AG04449 (cell line): ENCODE measurements around the gene HEATR3.

ENCODE experiments used
- CTCF ChIA-PET: fragments of 350-600 bp; formaldehyde crosslinking; extraction: SDS; loops from one replicate; lab custom pipeline; 2021; ENCODE audit warnings: antibody characterized with exemption; lab: Yijun Ruan, JAX
- POLR2A ChIA-PET: fragments of 400-600, 350-600 bp; formaldehyde crosslinking; extraction: SDS; loops from one replicate; lab custom pipeline; 2020; ENCODE audit warnings: antibody characterized with exemption, inconsistent platforms; lab: Yijun Ruan, JAX
- DNase-seq: peaks from one replicate; pipeline ENCODE4 v3.0.0-alpha.2; 2010; ENCODE audit warnings: low read depth, low spot score
- H3K4me3 ChIP-seq: 2 replicates; pipeline ENCODE4 v1.5.1; 2011; ENCODE audit warnings: low read depth, mild to moderate bottlenecking, control low read depth, low read length
- TF ChIP-seq, protein P1 (sequence below): IDR thresholded peaks from one replicate; pipeline ENCODE4 v1.5.1; 2011; ENCODE audit warnings: mild to moderate bottlenecking, moderate library complexity, low read length, control low read depth, inconsistent platforms; ENCODE audit not compliant: insufficient read depth; ENCODE audit errors: missing control alignments

The HEATR3 gene

GRCh38 chr16:50038286-50038685, 27.5 kb upstream of the HEATR3 start:
- CTCF ChIA-PET: interaction anchor here (0.9 to 8.4 kb wide), 3 partner anchors 13 to 172 kb away, joined by 3 to 85 read pairs (median 3); partner anchors contain the start of gene CNEP1R1
- POLR2A ChIA-PET: no interaction called here
- TF ChIP-seq, protein P1, sequence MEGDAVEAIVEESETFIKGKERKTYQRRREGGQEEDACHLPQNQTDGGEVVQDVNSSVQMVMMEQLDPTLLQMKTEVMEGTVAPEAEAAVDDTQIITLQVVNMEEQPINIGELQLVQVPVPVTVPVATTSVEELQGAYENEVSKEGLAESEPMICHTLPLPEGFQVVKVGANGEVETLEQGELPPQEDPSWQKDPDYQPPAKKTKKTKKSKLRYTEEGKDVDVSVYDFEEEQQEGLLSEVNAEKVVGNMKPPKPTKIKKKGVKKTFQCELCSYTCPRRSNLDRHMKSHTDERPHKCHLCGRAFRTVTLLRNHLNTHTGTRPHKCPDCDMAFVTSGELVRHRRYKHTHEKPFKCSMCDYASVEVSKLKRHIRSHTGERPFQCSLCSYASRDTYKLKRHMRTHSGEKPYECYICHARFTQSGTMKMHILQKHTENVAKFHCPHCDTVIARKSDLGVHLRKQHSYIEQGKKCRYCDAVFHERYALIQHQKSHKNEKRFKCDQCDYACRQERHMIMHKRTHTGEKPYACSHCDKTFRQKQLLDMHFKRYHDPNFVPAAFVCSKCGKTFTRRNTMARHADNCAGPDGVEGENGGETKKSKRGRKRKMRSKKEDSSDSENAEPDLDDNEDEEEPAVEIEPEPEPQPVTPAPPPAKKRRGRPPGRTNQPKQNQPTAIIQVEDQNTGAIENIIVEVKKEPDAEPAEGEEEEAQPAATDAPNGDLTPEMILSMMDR: no peak
- no peak for DNase-seq
- H3K4me3 ChIP-seq: no peak overlapping the region

DNA sequence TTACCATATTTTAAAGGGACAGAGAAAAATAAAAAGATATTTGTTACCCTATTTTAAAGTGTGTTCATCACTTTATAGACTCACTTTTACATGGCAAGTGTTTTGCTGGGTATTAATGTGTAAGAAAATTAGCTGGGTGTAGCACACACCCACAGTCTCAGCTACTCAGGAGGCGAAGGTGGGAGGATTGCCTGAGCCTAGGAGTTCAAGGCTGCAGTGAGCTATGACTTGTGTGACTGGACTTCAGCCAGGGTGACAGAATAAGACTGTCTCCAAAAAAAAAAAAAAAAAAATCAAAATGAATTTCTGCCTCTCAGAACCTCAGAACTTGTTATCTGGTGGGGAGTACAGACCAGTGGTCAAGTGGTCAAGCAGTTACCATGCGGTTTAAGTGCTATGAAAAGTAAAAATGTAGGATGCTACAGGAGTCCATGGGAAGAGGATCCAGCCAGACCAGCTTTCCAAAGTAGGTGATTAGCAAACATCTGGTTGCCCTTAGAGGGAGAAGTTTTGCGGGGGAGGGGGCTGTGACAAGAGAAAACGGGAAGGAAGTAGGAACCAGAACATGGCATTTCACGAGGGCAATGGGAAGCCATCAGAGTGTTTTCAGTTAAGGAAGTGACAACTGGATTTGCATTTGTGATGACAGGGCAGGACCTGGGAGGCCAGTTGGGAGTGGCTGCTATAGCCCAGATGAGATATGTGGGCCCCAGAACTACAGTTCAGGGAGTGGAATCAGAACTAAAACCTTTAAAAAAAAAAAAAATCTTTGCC, 26.8 kb upstream of the HEATR3 start:
- no peak overlapping the region for H3K4me3 ChIP-seq
- ChIA-PET CTCF (interaction anchor here (0.9 to 8.4 kb wide), 3 partner anchors 14 to 172 kb away, joined by 3 to 85 read pairs (median 3); partner anchors contain the start of gene CNEP1R1), POLR2A (no interaction called here)
- DNase-seq: no peak
- TF ChIP-seq, protein P1: no peak

GRCh38 chr16:50040018-50040417, 25.8 kb upstream of the HEATR3 start:
- H3K4me3 ChIP-seq: no peak overlapping the region
- TF ChIP-seq, protein P1: no peak
- POLR2A ChIA-PET: no interaction called here
- no peak for DNase-seq
- CTCF ChIA-PET: interaction anchor here (0.8 to 8.4 kb wide), 2 partner anchors 15 to 171 kb away, joined by 3 to 85 read pairs; partner anchors contain the start of gene CNEP1R1

DNA sequence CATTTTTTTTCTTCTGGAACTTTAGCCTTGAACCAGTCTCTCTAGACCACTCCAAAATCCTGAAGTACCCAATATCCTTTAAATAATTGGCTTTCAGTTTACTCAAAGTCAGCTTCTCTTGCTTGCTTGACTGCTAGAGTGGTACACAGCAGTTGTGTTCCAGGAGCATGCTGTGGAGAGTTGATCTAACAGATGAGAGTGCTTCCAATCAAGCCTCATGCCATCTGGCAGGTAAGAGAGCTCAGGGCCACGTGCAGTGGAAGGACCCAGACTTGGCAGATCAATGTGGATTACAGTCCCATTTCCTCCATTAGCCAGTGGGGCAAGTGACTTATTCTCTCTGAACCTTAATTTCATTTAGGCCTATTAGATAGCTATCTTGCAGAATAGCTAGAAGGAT, 25.1 kb upstream of the HEATR3 start:
- POLR2A ChIA-PET: no interaction called here
- TF ChIP-seq, protein P1: no peak
- H3K4me3 ChIP-seq: no peak overlapping the region
- CTCF ChIA-PET: interaction anchor here (1.2 to 1.8 kb wide), 2 partner anchors 16 to 170 kb away, joined by 6 to 11 read pairs; partner anchors contain the start of gene CNEP1R1
- no peak for DNase-seq

DNA sequence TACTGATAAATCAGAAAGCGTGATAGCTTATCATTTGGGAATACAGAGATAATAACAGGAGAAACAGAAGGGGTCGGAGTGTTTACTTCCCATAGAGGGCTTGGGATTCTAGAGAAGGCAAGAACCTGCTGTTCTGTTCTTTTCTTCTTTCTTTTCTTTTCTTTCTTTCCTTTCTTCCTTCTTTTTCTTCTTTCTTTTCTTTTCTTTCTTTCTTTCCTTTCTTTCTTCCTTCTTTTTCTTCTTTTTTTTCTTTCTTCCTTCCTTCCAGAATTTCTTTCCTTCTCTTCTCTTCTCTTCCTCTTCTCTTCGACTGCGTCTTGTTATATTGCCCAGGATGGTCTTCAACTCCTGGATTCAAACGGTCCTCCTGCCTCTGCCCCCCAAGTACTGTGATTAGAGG, 22.4 kb upstream of the HEATR3 start:
- no peak for DNase-seq

GRCh38 chr16:50045412-50045811, 20.4 kb upstream of the HEATR3 start:
- TF ChIP-seq, protein P1: no peak
- no peak for DNase-seq
- POLR2A ChIA-PET: no interaction called here
- H3K4me3 ChIP-seq: no peak overlapping the region
- CTCF ChIA-PET: no interaction called here

More for the DNA sequence above, 22.4 kb upstream of the HEATR3 start:
- TF ChIP-seq, protein P1: no peak
- POLR2A ChIA-PET: no interaction called here
- no peak overlapping the region for H3K4me3 ChIP-seq
- CTCF ChIA-PET: no interaction called here
